SK-N-SH treated with all-trans-retinoic acid at 6 μM for 48 hours (cell line): ENCODE data around the gene GRK6.

Source experiments
- ATAC-seq: fragments of 200-7000 bp; cut with Tn5 transposase; 3 replicates; pipeline ENCODE4 v1.9.1; 2020; ENCODE audit warnings: mild to moderate bottlenecking, moderate library complexity
- BACH2 ChIP-seq: fragments of 250-450 bp; sonication (Bioruptor Pico); IDR thresholded peaks from 2 replicates; pipeline ENCODE4 v1.9.0; 2021; ENCODE audit warnings: mild to moderate bottlenecking, borderline replicate concordance
- CREB5 ChIP-seq: fragments of 250-450 bp; sonication (Bioruptor Pico); IDR thresholded peaks from 2 replicates; pipeline ENCODE4 v1.5.1; 2020; ENCODE audit warnings: low read depth, mild to moderate bottlenecking, moderate library complexity
- ESRRG ChIP-seq: fragments of 250-450 bp; sonication (Bioruptor Pico); IDR thresholded peaks from 2 replicates; pipeline ENCODE4 v1.6.1; 2021; ENCODE audit warnings: mild to moderate bottlenecking
- GLIS3 ChIP-seq: fragments of 250-450 bp; sonication (Bioruptor Pico); IDR thresholded peaks from 2 replicates; pipeline ENCODE4 v1.5.0; 2020; ENCODE audit warnings: mild to moderate bottlenecking, moderate library complexity
- ISL1 ChIP-seq: fragments of 250-450 bp; sonication (Bioruptor Pico); IDR thresholded peaks from 2 replicates; pipeline ENCODE4 v2.1.2; 2022; ENCODE audit warnings: mild to moderate bottlenecking, moderate library complexity
- OSR1 ChIP-seq: fragments of 250-450 bp; sonication (Bioruptor Pico); IDR thresholded peaks from 2 replicates; pipeline ENCODE4 v1.8.0; 2022; ENCODE audit warnings: moderate library complexity, mild to moderate bottlenecking, inconsistent platforms
- PPARA ChIP-seq: fragments of 250-450 bp; sonication (Bioruptor Pico); IDR thresholded peaks from 2 replicates; pipeline ENCODE4 v1.5.0; 2020; ENCODE audit warnings: mild to moderate bottlenecking, borderline replicate concordance
- RARB ChIP-seq: fragments of 250-450 bp; sonication (Bioruptor Pico); IDR thresholded peaks from 2 replicates; pipeline ENCODE4 v1.8.0; 2021; ENCODE audit warnings: mild to moderate bottlenecking, moderate library complexity
- SNAI2 ChIP-seq: fragments of 250-450 bp; sonication (Bioruptor Pico); IDR thresholded peaks from 2 replicates; pipeline ENCODE4 v1.5.0; 2020; ENCODE audit warnings: mild to moderate bottlenecking, moderate library complexity
- TCF4 ChIP-seq: fragments of 250-450 bp; sonication (Bioruptor Pico); IDR thresholded peaks from 2 replicates; pipeline ENCODE4 v1.8.0; 2021; ENCODE audit warnings: mild to moderate bottlenecking, moderate library complexity, borderline replicate concordance
- TOX ChIP-seq: fragments of 250-450 bp; sonication (Bioruptor Pico); IDR thresholded peaks from 2 replicates; pipeline ENCODE4 v1.8.0; 2021; ENCODE audit warnings: mild to moderate bottlenecking, moderate library complexity, borderline replicate concordance
- TSHZ2 ChIP-seq: fragments of 250-450 bp; sonication (Bioruptor Pico); IDR thresholded peaks from 2 replicates; pipeline ENCODE4 v1.5.0; 2020; ENCODE audit warnings: mild to moderate bottlenecking, moderate library complexity
- ZC3H10 ChIP-seq: fragments of 250-450 bp; sonication (Bioruptor Pico); IDR thresholded peaks from 2 replicates; pipeline ENCODE4 v1.5.1; 2021; ENCODE audit warnings: mild to moderate bottlenecking, moderate library complexity
- ZFP3 ChIP-seq: fragments of 250-450 bp; sonication (Bioruptor Pico); IDR thresholded peaks from 2 replicates; pipeline ENCODE4 v1.5.0; 2020; ENCODE audit warnings: mild to moderate bottlenecking, moderate library complexity
- ZFP30 ChIP-seq: fragments of 450-650 bp; formaldehyde crosslinking; IDR thresholded peaks from 2 replicates; pipeline ENCODE4 v1.5.0; 2022; ENCODE audit warnings: mild to moderate bottlenecking, moderate library complexity
- ZNF8 ChIP-seq: fragments of 450-650 bp; formaldehyde crosslinking; IDR thresholded peaks from 2 replicates; pipeline ENCODE4 v1.5.0; 2020; ENCODE audit warnings: mild to moderate bottlenecking, moderate library complexity
- TF ChIP-seq, protein P1 (sequence below): fragments of 250-450 bp; sonication (Bioruptor Pico); IDR thresholded peaks from 2 replicates; pipeline ENCODE4 v1.8.0; 2020; ENCODE audit warnings: mild to moderate bottlenecking, moderate library complexity, borderline replicate concordance
- TF ChIP-seq, protein P2 (sequence below): fragments of 250-450 bp; sonication (Bioruptor Pico); IDR thresholded peaks from 2 replicates; pipeline ENCODE4 v1.5.1; 2021; ENCODE audit warnings: mild to moderate bottlenecking, moderate library complexity

Gene GRK6

GRCh38 chr5:177459819-177460628 is 33.5 kb downstream of the GRK6 start:
- ATAC-seq, result no peak
- TF ChIP-seq RARB (CRISPR knock-in tag) (no peak), TSHZ2 (no peak), CREB5 (CRISPR knock-in tag) (no peak)
- TF ChIP-seq, protein P1, sequence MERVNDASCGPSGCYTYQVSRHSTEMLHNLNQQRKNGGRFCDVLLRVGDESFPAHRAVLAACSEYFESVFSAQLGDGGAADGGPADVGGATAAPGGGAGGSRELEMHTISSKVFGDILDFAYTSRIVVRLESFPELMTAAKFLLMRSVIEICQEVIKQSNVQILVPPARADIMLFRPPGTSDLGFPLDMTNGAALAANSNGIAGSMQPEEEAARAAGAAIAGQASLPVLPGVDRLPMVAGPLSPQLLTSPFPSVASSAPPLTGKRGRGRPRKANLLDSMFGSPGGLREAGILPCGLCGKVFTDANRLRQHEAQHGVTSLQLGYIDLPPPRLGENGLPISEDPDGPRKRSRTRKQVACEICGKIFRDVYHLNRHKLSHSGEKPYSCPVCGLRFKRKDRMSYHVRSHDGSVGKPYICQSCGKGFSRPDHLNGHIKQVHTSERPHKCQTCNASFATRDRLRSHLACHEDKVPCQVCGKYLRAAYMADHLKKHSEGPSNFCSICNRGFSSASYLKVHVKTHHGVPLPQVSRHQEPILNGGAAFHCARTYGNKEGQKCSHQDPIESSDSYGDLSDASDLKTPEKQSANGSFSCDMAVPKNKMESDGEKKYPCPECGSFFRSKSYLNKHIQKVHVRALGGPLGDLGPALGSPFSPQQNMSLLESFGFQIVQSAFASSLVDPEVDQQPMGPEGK (CRISPR knock-in tag), result no peak

GRCh38 chr5:177462021-177462670 is 35.7 kb downstream of the GRK6 start:
- TF ChIP-seq ZFP3 (CRISPR knock-in tag), result no peak
- no peak for TF ChIP-seq SNAI2
- TF ChIP-seq RARB (CRISPR knock-in tag), result no peak
- TF ChIP-seq ESRRG (CRISPR knock-in tag), result no peak
- TF ChIP-seq, protein P1 (CRISPR knock-in tag), result no peak
- no peak for TF ChIP-seq TCF4 (CRISPR knock-in tag)
- TF ChIP-seq, protein P2, sequence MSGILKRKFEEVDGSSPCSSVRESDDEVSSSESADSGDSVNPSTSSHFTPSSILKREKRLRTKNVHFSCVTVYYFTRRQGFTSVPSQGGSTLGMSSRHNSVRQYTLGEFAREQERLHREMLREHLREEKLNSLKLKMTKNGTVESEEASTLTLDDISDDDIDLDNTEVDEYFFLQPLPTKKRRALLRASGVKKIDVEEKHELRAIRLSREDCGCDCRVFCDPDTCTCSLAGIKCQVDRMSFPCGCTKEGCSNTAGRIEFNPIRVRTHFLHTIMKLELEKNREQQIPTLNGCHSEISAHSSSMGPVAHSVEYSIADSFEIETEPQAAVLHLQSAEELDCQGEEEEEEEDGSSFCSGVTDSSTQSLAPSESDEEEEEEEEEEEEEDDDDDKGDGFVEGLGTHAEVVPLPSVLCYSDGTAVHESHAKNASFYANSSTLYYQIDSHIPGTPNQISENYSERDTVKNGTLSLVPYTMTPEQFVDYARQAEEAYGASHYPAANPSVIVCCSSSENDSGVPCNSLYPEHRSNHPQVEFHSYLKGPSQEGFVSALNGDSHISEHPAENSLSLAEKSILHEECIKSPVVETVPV, result no peak
- TF ChIP-seq OSR1 (CRISPR knock-in tag), result no peak
- TF ChIP-seq ISL1 (CRISPR knock-in tag), result no peak
- no peak for TF ChIP-seq TOX
- TF ChIP-seq GLIS3, result no peak
- no peak for TF ChIP-seq ZC3H10 (CRISPR knock-in tag)
- ATAC-seq, result no peak

GRCh38 chr5:177465044-177465443 is 38.6 kb downstream of the GRK6 start:
- TF ChIP-seq, protein P2, result no peak
- TF ChIP-seq ZNF8 (CRISPR knock-in tag), result peak; percentile 99
- ATAC-seq, result no peak

- TF ChIP-seq ISL1 (CRISPR knock-in tag), result no peak
- no peak for TF ChIP-seq CREB5 (CRISPR knock-in tag)
- no peak for TF ChIP-seq PPARA (CRISPR knock-in tag)
- TF ChIP-seq ZFP30, result no peak
- TF ChIP-seq RARB (CRISPR knock-in tag), result no peak
- TF ChIP-seq BACH2 (CRISPR knock-in tag), result no peak
- TF ChIP-seq SNAI2, result no peak
These were observed 40.4 kb downstream of the GRK6 start for GRCh38 chr5:177466861-177467260.

More at GRCh38 chr5:177466861-177467260, 40.4 kb downstream of the GRK6 start:
- no peak for ATAC-seq
